ENCODE results near the gene TNFRSF14. TPM values are rescaled to one million over a fixed set of nuclear protein-coding genes. Genes with fewer than 3 reads are reported as not detected.

Gene TNFRSF14
- total RNA-seq, 1 donor from 2014 or later = 66.8 TPM

DNA sequence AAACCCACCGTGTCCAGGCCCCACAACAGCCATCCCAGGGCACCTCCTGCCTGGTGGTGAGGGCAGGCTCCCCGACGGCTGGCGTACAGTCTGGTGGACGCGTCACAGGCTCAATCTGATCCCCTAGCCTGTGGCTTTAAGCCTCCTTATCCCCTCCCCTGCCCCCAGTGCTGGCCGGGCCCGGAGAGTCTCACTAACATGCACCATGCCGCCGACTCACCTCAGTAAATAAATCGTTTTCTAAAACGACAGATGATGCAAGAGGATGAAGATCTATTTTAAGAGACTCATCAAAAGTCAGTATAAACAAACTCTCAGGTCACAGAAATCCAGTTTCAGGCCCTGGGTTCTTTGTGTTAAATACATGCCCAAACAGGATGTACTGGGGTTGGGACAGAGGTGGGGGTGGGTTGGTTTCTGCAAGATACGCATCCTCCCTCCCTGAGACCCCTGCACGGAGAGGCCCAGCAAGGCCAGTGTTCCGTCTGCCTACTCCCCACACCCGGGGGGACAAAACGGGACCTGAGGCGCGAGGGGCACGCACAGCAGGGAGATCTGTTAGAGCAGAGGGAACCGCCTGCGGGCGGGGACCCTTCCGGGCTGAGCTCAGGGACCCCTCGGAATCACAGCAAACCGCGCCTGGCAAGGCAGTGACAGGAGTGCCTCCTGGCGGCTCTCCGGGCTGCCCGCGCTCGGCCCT is 32.8 kb upstream of the TNFRSF14 start:
- DNase-seq (ENCODE audit: low read depth in 2 of 2) = peak in 1 of 2 donors; percentile 24

DNA sequence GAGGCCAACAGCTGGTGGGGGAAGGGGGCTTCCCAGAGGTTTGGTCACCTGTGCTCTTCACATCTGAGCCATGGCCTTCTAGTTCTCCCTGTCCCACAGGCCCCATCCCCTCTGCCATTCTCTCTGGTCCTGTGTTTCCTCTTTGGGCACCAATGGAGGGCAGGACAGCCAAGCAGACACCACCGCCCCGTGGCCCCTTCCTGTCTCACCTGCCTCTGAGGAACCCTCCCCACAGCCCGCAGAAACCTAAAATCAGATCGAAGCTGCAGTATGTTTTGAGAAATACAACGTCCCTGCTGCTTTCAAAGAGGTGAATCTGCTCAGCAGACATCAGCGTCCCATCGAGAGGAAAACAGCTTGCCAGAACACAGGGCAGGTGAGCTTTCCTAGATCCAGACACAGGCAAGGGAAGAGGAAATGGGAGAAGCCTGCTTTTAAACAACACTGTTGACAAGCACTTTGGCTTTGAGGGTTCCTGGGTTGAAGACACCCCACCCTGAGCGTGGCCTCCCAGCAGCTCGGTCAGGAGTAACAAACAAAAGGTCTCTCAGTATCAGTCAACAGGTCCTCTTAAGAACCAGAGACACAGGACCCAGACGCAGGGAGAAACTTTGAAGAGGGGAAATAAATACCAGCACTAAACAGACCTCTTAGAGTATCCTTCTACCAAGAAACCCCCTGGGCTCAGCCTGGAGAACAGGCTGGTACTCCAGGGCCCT is 32.1 kb upstream of the TNFRSF14 start:
- no peak for DNase-seq (ENCODE audit: low read depth in 2 of 2)

DNA sequence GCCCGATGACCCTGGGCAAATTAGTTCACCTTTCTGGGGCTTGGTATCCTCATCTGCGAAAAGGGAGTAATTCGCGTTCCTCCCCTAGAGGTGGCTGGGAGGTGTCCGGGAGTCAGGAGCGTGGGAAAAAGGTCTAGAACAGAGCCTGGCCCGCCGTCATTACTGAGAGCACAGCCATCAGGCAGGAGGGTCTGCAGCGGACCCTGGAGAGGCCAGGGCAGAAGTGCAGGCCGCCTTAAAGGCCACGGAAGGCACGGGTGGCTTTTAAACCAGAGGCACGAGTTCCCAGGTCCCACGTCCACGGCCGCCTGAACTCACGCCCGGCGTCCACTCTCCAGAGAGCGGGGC is 30.6 kb upstream of the TNFRSF14 start:
- no peak for DNase-seq (ENCODE audit: low read depth in 2 of 2)

DNA sequence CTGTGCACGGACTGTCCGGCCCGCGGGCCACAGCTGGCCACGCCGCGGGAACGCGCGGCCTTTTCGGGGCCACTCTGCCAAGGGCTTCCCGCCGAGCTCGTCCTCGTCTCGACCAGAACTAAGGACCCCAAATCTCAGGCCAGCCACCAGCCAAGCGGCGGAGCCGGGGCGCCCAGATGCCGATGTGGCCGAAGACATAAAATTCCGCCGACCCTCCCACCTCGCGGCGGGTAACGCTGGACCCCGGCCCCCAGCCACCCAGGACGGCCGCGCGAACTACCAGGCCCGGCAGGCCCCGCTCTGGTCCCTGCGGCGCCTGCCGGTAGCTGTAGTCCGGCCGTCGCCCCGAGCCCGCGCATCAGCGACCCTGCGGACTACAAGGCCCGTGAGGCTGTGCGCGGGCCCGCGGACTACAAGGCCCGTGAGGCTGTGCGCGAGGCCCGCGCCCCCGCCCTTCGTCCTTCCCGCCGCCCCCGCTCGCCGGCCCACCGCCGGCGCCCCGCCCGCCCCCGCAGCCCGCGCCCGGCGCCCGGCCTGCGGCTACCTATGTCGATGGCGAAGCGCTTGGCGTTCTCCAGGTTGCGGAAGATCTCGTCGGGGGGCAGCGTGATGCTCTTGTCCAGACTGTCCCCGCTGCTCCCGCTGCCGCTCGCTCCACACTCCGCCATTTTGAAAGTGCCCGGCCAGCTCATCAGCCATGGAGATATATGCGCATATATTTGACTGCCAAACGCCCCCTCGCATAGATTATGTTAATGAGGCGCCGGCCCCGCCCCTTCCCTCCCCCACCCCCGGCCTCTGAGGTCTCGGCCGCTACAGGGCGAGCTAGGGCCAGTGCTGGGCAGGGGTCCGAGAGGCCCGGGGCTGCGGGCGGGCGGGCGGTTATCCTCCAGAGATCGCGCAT is 30.0 kb upstream of the TNFRSF14 start, which contains the start of gene PANK4:
Gene PANK4 (minus strand): TSS at position 677 of the 904 bp plus-strand sequence. CDS start 9 bp downstream, at position 668.
- DNase-seq (ENCODE audit: low read depth in 2 of 2) = peak; percentile 85 to 97

DNA sequence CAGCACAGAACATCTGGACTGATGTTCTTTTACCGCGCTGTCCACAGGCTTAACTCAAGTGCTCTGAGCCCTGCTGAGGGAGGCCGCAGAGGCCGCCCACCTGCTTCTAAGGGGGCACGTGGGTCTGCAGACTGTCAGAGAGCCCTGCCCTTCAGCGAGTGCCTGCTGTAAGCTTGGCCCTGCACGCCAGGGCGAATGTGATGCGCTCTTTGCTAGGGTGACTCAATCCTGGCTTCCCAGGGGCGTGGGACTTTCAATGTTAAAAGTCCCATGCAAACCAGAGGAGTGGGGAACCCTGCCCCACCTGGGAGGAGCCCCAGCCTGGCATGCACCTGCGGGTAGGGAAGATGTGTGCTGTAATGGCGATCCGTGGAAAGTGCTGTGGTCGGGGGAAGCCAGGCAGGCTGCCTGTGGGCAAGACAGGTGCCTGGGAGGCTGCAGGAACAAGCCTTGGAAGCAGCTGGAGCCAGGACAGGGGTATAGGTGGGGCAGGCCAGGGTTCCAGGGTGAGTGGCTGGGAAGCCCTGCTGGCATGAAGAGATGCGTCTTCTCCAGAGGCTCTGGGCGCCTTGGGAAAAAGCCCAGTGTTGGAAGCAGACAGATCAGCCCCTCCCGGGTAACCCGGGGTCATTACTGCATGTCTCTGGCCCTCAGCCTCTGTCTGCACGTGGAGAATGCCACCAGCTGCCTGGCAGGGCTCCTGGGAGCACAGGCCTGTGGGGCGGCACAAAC is 29.2 kb upstream of the TNFRSF14 start:
- DNase-seq (ENCODE audit: low read depth in 2 of 2) = no peak

DNA sequence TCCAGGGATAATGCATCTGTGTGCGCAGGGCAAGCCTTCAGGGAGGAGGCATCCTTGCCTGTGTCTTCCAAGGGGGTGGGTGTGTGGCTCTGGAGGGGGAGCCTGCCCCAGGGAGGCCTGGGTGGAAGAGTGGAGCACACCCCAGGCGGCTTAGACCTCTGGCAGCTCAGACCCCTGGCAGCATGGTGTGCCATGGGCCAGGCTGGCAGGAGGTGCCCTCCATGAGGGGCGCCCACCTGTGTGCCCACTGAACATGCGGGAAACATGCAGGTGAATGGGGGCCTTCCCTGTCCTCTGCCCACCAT is 28.7 kb upstream of the TNFRSF14 start:
- DNase-seq (ENCODE audit: low read depth in 2 of 2) = no peak

DNA sequence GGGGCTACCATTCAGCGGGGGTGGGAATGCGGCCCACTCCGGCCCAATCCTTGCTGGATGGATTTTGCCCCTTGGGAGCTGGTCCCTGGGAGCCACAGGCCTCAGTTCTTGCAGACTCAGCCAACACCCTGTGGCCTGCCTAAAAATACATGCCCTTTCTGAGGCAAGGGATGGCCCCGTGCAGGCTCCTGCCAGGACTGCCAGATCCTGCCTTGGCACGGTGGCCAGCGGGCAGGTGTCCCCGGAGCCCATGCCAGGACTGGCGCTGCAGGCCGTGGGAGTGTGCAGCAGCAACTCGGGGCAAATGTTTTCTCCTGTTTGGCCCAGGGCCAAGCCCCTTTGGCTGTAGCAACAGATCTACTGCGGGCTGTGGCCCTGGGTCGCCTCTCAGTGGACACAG is 28.2 kb upstream of the TNFRSF14 start:
- DNase-seq (ENCODE audit: low read depth in 2 of 2) = no peak

DNA sequence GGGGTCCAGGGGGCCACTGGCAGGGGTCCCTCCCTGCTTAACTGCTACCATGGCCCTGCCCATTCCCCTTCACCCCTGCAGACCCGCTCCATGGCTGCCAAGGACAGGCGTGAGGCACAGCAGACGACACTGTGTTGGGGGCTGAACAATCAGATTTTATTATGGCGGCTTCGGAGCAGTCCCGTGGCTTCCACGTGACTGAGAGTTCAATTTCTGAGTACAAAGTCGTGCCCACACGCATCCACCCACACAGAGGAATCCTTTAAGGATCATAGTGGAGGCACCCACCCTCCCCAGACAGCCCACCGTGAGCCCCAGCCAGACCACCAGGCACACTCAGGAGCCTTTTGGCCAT is 27.6 kb upstream of the TNFRSF14 start:
- DNase-seq (ENCODE audit: low read depth in 2 of 2) = no peak

DNA sequence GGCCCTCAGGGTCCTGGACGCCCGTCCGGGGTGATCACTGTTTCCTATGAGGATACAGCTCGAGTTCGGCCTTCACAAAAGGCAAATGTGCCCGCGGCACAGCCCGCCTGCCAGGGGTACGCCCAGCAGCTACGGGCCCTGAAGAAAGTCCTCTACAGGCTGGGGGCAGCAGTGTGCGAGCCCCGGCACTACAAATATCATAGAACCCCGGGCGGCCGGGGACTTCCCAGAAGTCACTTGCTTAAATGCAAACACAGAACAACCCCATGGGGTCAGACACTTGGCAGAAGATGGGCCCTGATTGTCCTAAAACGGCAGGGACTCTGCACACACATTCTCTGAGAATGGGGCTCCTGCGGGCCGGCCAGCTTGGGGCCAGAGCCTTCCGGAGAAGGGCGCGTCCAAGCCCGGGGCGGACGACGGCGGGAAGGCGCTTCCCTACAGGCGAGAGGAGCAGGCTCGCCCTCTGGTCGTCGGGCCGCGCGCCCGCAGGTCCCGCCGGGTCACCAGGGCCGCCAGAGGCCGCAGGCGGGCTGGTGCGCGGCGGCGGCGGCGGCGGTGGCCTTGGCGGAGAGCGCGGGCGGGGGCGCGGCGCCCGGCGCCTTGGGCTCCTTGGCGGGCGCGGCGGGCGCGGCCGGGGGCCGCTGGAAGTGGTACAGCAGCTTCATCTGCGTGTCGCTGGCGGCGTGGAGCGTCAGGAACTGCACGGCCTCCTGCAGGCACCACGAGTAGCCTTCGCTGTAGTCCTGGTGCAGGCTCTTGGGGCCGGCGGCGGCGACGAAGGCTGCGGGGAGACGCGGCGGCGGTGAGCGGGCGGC is 27.0 kb upstream of the TNFRSF14 start:
- no peak for DNase-seq (ENCODE audit: low read depth in 2 of 2)

DNA sequence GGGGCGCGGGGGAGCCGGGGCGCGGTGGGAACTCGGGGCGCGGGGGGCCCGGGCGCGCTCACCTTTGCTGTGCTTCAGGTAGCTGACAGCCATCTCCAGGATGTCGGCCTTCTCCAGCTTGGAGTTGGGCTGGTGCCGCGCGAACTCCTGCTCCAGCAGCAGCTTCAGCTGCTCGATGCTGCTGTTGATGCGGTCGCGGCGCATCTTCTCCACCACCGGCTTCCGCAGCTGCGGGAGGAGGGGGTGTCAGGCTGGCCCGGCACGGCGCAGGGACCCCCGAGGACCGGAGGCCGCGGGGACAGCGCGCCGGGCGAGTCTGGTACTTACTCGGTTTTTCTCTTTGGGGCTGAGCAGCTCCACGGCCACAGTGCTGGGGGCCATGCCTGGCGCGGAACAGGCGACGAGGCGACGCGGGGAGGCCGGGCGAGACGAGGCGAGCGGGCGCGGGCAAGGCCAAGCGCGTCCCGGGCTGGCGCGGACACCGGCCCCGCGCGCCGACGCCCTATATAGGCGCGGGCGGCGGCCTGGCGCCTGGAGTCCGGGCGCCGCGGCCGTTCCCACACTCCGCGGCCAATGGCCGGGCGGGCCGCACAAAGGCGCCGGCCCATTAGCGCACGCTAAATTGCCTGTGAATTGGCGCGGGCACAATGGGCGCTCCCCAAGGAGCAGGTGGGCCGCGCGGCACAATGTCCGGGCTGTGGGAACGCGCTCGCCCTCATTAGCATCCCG is 26.2 kb upstream of the TNFRSF14 start, which contains the start of gene HES5:
Gene HES5 (minus strand): TSS at position 480 of the 729 bp plus-strand sequence. CDS start 99 bp downstream, at position 381.
- DNase-seq (ENCODE audit: low read depth in 2 of 2) = peak in 1 of 2 donors; percentile 55

DNA sequence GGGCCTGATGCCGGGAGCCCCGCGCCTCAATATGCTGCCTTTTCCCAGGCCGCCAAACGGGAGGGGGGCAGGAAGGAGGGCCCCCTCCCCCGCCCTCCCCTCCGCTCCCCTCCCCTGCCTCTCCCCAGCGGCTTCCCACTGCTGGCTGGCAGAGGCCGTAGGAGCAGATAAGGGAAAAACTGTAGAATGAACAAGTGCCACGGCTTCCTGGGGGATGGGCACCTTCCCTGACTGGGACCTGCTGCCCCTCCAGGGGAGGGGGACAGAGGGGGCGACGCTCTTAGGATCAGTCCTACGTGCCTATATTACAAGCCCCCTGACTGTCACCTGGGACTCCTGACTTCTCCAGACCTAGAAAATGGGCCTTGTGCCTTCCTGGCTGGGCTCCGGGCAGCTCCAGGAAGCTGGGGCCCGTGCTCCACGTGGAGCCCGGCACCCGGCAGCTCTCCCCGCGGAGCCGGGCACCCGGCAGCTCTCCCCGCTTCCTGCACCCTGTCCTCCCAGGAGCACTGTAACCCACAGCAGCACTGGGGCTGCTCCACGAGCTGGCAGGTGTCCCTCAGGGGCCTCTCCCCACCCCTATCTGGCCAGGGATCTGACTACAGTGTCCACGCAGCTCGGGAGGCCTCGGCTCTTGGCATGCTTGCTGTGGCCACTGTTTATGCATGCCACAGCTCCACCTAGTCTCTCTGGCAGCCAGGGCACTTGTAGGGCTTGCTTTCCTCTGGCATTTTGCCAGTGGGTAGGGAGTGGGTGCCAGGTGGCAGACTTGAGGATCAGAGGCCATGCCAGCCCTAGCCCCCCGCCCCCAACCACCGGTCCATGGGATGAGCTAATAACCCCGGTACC is 25.4 kb upstream of the TNFRSF14 start:
- DNase-seq (ENCODE audit: low read depth in 2 of 2) = no peak

DNA sequence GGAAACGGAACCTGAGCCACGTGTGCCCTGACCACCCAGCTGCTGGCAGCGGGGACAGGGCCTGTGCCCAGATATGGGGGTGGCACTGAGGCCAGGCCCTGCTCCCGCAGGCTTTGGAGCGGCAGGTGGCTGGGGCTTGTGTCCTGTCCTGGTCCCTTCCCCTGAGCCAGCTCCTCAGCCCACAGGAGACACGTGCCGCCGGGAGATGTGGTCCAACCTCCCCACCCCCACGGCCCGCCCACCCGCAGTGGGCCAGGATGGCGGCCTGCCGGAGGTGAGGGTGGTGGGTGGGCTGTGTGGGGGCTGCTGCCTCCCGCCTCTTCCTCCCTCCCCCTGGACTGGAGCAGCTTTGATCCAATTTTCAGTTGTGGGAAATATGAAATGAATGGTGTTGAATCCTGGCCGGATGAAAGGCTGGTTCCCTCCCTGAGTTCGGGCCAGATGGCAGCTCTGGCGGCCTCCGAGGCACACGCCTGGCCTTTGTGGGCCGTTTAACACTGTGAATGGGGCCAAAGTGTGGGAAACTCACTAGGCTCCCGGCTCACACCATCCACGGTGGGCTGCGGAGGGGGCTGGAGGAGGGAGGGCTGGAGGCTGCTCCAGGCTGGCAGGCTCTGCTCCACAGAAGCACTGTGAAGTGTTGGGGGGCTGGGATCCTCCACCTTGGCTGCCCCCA is 23.5 kb upstream of the TNFRSF14 start:
- DNase-seq (ENCODE audit: low read depth in 2 of 2) = no peak

DNA sequence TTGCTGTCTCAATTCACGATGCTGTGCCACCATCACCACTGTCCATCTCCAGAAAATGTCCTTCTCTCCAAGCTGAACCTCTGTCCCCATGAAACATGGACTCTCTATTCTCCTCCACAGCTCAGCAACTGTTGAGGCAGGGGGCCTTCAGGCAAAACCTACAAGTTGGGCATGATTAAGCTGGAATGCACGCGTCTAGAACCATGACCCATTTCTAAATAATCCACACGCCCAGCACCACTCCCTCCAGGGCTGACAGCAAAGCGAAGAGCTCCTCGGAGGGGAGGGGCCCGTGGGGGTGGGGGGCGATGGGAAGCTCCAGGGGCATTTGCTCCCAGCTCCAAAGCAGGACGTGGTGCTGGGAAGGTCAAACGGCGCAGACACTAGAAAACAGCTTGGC is 22.8 kb upstream of the TNFRSF14 start:
- DNase-seq (ENCODE audit: low read depth in 2 of 2) = no peak

DNA sequence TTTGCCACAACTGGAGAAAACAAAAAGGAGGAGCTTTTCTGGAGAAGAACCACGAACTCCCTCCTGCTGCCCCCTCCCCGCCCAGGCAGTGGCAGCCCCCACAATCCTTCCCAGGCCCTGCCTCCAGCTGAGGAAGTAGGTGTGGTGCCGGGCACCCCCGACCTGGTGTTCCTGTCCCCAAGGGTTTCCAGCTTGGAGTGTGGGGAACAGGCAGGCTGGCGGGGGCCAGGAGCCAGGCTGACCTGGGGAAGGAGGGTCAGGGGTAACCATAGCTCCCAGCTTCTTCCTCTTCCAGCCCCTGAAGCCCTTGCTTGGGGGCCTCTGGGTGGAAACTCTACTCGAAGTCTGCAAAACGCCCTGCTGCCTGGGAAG is 21.9 kb upstream of the TNFRSF14 start:
- no peak for DNase-seq (ENCODE audit: low read depth in 2 of 2)

DNA sequence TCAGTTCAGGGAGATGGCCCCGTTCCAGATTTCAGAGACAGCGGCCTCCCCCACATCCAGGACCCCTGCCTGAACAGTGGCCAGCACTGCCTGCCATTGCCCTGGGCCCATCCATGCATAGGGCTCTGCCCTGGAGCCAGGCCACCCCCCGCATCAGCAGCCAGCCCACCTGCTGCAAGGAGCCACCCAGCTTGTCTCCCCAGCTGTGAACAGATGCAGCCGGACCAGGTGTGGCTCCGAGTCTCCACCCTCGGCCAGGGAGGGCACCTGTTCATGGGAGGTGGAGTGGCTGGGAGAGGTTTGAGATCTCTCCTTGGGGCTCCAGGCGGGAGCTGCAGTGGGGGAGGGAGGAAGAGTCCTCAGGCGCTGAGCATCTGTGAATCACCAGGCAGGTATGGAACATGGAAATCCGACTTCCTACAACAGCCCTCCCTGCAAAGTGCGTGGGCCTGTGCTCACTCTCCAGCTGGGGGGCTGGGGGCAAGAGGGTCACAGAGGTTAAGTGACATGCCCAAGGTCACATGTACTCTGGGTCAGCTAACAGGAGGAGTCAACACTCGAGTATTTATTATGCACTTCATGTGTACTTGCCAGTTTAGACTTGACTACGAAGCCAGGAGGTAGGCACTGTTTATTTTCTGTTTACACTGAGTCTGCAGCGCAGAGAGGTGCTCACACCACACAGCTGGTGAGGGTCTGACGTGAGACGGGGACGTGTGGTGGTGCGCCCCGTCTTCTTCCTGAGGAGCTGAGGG is 21.3 kb upstream of the TNFRSF14 start:
- peak in 1 of 2 donors; percentile 29 for DNase-seq (ENCODE audit: low read depth in 2 of 2)

DNA sequence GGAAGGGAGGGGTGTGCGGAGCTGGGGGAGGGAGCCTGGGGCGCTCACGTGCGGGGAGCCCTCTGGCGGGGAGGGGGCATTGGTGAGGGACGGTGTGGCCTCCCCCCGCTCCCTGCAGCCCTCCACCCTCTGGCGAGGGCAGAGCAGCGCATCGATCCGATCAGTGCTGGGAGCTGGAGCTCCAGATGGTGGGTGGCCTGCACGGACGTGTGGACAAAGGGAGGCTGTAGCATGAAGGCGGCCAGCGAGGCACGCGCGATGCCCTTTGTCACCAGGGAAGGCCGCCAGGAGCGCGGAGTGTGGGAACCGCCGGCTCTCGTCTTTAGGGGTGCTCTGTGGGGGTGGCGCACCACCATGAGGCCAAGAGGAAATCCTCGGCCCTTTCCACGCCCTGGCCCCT is 20.7 kb upstream of the TNFRSF14 start:
- no peak for DNase-seq (ENCODE audit: low read depth in 2 of 2)

DNA sequence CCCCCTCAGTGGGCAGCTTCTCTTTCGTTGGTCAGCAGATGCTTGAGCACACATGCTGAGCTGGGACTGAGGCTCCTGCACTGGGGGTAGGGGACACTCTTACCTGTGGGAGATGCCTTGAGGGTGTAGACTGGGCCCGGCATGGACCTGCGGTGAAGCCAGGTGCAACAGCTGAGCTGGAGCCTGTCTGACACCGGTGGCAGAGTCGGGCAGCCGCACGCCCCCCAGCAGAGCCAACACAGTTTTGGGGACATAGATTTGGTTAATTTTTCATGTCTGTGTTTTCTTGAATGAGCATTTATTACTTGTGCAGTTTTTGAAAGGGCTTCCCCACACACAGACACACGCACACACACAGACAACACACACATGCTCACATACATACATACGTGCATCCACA is 20.2 kb upstream of the TNFRSF14 start:
- no peak for DNase-seq (ENCODE audit: low read depth in 2 of 2)

DNA sequence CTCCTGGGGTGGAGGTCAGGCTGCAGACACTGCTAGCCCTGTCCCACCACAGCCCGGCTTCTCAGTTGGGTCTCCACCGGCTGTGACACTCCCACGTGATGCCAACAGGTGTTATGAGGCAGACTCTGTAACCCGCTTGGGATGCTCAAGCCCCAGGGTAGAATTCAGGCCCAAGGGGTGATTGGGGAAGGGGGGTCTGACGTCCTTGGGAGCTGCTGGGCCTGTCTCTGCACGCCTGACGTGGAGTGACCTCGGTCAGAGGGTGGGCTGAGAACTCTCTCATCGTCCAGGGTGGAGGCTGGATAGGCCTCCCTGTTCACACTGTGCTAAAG is 18.4 kb upstream of the TNFRSF14 start:
- no peak for DNase-seq (ENCODE audit: low read depth in 2 of 2)
